HG02938 (cell line): ENCODE data around the gene RTP1.
"Not testable (repeated sequence)": the region's sequence is repeated elsewhere in the genome, so short reads cannot be mapped to it uniquely, and the experiment has no call there.

ENCODE experiments used
- ATAC-seq: cut with Tn5 transposase; IDR thresholded peaks from one replicate; pipeline ENCODE4 v1.9.1; 2021; ENCODE audit warnings: mild to moderate bottlenecking, moderate library complexity; ENCODE audit not compliant: unreplicated experiment

RTP1 gene

DNA sequence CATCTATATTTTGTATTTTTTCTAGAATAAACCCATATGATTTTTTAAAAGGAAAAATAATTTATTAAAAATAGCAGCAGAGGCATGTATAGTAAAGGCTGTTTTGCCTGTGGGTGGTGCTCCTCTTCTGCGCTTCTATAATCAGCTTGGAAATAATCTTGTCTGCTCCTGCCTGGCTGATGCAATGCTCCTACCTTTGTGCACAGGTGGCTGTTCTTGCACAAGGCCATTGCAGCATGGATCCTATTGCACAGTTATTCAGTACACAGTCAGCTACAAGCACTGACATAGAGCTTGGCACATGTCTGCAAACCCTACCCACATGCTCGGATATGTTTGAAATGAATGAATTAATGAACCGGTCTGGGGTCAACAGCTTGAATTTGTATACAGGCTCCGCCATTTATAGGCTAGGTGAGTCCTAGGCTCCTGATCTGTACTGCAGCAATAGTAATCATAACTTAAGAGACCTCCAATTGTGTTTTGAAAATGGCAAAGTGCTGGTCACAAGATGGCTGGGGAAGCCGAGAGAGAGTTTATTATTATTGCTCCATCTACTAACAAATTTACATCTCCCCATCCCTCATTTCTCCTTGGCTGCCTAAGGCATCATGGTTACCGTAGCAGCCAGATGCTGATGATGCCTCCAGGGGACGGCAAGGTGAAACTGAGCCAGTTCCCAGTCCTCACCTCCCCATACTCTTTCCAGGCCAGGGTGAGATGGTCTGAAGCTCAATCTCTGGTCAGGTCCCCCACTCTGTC is 532 bp upstream of the RTP1 start:
- ATAC-seq, result no peak

DNA sequence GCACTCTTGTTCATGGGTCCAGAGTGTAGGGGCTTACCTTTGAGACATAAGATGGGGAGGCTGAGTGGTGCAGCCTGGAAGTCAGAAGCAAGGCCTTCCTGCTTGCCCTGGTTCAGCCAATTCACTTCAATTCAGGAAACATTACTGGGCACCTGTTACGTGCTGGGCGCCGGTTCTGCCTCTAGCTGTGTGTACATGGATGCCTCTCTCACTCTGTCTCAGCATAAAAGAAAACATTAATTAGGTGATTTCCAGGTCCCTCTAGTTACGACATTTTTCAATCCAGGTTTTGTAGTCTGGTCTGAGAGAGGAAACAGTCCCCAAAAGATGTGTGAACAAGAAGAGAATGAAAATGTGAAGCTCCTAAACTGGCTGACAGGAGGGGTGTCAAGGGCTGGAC is 1.2 kb downstream of the RTP1 start:
- no peak for ATAC-seq

DNA sequence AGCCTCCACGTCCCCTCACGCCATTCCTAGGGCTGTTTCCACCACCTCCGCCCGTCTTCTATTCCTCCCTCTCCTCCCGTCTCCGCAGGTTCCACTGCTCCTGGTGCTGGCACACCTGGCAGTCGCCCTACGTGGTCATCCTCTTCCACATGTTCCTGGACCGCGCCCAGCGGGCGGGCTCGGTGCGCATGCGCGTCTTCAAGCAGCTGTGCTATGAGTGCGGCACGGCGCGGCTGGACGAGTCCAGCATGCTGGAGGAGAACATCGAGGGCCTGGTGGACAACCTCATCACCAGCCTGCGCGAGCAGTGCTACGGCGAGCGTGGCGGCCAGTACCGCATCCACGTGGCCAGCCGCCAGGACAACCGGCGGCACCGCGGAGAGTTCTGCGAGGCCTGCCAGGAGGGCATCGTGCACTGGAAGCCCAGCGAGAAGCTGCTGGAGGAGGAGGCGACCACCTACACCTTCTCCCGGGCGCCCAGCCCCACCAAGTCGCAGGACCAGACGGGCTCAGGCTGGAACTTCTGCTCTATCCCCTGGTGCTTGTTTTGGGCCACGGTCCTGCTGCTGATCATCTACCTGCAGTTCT is 2.3 kb downstream of the RTP1 start:
- not testable (repeated sequence) for ATAC-seq

DNA sequence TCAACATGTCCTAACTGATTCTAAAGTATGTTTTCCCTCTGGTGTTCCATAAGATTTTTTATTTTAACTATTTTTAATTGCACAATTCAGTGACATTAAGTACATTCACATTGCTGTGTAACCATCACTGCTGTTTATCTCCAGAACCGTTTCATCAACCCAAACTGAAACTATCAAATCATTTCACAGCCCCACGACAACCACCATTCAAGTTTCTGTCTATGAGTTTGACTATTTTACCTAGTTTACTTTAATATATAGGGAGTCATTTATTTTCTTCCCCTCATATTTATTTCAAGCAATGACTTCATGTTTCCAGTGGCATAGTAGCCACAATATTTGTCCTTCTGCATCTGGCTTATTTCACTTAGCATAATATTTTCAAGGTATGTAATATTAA is 8.4 kb downstream of the RTP1 start:
- no peak for ATAC-seq

DNA sequence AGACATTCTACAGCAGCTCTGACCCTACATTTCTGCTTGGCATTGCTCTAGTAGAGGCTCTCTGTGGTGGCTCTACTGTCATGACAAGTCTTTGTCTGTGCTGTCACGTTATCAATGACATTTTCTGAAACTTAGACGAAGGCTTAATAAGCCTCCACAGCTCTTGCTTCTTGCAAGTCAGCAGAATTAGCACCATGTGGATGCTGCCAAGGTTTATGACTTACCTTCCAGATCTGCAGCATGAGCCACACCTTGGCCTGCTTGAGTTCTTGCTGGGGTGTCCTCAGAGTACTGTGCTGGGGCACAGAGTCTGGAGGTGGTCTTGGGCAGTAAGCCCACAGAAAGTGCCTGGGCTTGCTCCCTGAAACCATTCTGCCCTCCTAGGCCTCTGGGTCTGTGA is 9.8 kb downstream of the RTP1 start:
- no peak for ATAC-seq

DNA sequence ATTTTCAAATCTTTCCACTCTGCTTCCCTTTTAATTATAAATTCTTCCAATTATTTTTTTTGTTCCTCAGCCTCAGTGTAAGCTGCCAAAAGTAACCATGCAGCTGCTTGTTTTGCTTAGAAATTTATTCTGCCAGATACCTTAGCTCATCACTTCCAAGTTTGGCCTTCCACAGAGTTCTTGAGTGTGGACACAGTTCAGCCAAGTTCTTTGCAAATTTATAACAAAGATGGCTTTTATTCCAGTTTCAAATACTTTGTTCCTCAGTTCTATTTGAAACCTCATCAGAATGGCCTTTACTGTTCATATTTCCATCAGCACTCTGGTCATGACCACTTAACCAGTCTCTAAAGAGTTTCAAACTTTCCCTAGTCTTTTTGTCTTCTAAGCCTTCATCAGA is 10.3 kb downstream of the RTP1 start:
- ATAC-seq, result no peak

DNA sequence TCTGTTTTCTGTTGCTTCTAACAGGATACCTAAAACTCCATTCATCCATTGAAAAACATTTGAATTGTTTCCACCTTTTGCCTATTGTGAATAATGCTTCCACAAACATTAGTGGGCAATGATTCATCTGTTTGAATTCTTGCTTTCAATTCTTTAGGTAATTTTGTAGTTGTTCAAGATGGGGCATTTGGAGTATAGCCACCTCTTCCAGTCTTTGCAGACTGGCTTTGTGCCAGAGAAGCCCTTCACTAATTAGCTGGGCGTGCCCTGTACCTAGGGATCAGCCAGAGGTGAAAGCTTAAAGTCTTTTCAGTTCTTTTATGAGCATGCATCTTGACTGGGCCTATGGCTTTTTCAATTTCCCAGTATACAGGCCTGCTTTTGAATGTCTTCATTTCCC is 10.9 kb downstream of the RTP1 start:
- ATAC-seq, result no peak

DNA sequence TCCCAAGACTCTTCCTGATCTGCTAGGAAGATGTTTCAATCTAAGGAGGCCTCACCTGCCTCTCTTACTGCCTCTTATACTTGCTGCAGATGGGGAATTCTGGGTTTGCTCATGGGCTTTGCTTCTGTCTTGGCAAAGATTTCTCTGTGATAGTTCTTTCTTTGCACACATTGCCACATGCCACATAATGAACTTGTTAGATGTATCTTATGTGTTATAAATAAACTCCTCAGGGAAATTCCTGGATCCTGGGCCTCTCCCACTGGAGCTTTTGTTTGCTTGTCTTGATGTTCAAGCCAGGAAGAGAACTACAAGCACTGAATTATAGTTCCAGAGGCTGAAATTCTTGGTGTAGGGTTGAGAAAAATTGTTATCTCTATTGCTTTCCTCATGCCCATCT is 12.2 kb downstream of the RTP1 start:
- ATAC-seq, result no peak

DNA sequence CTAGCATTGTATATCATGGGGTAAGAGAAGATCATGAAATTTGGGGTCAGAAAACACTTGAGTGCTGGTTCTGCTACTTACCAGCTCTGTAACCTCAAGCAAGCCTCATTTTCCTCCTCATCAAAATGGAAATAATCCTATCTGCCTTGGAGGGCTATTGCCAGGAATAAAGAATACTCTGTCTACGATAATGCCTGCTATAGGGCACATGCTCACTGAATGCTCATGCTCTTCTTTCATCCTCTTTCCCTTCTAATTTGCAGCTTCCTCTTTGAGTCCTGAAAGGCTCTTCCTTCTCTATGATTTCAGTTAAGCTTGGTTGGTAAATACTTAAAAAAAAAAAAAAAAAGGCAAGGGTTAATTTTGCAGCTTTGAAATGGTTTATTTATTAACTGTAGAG is 12.8 kb downstream of the RTP1 start:
- no peak for ATAC-seq

DNA sequence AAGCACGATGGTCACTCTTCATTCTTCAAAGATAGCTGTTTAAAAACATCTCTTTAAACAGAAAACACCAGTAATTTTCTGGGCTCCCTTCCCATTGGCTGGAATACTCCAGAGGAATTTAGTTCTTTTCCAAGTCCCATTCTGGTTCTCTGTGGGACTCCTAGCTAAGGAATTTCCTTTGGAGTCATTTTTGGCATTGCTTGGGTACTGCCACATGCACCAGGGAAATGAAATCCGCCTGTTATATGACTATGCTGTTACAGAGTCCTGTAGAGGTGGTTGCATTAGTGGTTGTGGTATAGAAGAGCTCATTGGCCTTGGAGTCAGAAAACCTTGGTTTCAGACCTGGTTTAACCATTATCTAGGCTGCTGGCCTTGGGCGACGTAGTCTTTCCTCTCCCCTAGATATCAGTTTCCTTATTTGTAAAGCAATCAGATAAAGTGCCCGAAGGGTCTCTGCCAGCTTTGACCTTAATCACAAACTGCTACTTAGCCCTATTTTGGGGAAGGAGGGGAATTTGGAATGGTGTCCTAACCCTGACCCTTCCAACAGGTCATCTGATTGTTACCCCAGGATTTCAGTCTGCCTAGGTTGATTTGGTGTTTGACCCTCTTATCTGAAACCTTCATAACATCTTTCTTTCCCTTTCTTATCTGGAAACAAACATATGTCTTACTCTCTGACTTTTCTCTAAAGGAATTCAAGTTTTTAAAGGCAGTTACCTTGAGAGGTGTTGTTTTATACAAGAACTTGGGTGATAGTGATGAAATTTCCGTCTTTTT is 13.4 kb downstream of the RTP1 start:
- peak; percentile 89 for ATAC-seq

DNA sequence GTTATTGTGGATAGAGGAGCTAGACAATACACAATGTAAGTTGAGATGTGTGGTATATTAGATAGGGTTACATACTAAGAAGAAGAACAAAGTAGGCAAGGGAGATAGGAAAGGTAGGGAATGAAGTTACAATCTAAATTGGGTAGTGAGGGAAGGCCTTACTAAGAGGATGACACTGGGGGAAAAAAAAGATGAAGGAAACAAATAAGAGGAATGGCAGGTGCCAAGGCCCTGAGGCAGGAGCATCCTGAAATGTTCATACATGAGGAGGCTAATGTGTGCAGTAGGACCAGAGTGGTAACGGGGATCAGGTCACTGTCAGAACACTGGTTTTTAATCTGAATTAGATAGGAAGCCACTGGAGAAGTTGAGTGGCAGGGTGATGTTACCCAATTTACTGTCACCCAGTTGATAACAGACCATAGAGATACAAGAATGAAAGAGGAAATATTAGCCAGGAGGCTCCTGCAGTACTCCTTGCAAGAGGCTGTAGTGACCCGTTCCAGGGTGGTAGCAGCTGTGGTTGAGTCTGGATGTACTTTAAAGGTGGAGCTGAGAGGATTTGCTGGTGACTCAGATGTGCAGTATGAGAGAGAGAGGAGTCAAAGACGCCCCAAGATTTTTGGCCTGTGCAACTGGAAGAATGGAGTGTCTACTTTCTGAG is 14.4 kb downstream of the RTP1 start:
- ATAC-seq, result no peak

DNA sequence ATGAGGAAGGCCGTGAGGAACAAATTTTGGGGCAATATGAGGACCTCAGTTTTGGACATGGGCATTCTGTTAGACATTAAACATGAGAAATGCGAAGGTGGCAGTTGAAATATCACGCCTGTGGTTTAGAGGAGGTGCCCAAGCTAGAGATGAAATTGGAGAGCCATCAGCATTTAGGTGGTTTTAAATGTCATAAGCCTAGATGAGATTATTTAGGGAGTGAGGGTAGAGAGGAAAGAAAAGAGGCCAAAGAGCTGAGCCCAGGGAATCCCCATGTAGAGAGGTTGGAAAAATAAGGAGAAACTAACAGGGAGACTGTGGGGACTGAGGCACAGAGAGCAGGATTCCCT is 14.9 kb downstream of the RTP1 start:
- no peak for ATAC-seq

DNA sequence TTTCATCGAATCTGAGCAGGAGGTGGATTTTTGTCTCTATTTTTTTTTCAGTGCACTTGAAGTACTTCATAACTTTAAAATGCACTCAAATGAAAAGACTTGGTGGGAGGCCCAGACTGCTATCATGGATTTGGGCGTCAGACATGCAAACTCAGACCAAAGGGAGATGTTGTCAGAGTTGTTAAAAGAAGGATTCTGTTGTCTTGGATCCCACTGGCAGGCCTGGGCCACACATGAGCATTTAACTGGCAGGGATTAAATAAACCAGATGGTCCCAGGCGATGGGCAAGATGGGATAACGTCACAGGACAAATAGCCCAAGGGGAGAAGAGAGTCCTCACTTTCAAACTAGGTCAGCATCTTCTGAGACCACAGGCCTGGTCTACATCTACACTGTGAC is 15.4 kb downstream of the RTP1 start:
- no peak for ATAC-seq

DNA sequence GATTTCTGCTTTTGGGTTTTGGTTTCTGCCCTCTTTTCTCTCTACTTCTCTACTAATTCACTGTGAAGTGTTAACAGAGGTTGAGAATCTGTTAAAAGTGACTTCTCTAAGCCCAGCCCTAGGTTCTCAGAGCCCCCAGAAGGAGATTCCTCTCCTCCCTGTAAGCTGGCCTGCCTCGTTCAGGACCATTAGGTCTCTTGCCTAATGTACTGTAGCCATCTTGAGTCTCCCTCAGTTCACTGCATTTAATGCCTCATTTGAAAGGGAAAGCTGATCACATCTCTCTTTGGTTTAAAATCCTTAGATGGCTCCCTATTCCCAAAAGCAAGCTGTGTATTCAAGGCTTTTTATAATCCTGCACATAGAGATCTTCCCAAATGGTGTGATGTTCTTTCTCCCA is 16.3 kb downstream of the RTP1 start:
- no peak for ATAC-seq

DNA sequence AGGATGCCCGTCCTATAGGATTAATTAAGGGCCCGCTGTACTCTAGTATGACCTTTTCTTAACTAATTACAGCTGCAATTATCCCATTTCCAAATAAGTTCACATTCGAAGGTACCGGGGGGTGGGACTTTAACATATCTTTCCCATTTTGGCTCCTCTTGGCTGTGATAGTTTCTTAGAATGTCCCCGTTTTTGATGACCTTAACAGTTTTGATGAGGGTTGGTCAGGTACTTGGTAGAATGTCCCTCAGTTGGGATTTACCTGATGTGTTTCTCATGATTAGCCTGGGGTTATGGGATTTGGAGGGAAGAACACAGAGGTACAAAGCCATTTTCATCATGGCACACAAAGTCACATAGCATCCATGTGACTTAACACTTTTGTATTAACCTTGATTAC is 18.2 kb downstream of the RTP1 start:
- ATAC-seq, result no peak

DNA sequence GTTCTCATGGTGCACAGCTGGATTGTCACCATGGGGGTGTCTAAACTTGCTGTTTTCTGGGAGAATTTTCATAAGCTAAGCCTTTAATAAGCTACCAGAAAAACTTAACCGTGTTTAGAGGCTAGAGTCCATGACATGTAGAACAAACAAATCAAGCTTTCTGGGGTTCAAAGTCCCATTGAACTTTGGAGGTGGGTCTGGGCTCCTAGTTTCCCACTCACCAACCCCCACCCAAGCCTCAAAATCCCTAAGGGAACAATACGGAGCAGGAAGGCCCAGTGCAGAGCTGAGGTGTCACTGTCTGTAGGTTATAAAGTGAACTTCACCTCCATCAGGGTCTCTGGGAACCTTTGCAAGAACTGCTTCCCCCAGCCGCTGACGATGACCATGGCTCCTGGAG is 25.5 kb downstream of the RTP1 start:
- ATAC-seq, result no peak

DNA sequence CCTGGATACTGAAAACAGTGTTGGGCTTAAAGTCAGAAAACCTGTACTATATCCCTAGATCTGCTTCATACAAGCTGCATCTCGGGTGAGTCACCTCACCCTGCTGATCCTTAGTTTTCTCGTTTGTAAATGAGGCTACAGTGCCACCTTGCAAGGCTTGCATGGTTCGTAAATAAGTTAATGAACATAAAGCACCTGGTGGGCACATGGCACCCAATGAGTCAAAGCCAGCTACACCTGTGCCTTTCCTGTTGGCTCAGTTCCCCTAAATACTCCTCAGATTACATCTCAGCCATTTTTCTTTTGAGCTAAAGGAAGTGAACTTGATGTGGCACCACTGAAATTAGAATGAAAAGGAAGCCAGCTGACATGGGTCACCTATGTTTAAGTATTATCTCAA is 26.5 kb downstream of the RTP1 start:
- no peak for ATAC-seq

DNA sequence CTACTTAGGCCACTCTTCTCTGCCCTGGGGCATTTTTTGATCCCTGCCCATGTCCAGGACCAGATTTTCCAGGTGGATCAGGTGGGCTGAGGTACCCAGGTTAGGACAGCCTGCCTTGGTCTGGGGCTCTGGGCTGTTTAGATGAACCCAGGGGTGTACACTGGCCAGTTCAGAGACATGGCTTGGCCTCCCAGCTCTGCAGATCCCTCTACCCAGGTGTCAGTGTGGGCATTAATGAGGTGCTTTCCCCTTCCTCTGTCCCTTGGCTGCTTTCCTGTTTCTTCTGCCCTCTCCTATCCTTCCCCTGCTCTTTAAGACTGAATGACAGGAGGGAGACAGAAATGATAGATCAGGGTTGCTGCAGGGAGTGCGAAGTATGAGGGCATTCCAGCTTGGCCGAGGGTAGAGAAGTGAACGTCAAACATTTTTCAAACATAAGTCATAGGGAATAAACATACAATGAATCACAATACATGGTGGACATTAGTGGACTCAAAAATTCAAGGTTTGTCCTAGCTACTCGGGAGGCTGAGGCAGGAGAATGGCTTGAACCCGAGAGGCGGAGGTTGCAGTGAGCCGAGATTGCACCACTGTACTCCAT is 30.5 kb downstream of the RTP1 start:
- no peak for ATAC-seq

DNA sequence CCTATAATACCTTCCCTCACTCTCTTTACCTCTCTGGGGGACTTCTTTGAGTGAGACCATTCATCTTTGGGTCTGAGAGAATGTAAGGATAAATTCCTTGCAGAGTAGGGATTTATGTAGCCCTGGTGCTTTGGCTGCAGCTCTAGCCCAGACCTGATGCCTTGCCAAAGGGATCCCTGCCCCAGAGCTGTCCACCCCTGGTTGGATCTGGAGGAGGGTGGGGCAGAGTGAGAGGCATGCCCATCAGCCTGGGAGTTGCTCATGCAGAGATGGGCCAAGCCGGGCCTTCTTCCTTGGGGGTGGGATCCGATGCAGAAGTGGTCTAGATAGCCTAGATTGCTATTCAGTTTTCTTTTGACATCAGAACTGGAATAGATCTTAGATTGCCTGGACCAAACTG is 31.5 kb downstream of the RTP1 start:
- no peak for ATAC-seq

DNA sequence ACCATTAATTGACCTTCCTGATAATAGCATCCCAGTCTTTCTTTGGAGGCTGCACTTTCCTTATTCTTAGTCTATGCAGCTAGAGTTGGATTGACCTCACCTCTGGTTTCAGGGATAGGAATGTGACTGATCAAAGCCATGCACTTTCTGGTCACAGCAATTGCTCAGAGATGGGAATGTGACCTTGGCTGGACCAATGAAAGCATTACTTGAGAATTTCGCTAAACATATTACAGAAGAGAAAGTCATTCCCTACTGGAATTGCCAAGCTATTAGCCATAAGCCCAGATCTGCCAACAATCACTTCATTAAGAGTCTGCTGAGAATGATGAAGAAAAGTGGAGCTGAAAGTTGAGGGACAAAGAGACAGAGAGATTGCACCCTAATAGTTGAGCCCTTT is 32.7 kb downstream of the RTP1 start:
- ATAC-seq, result no peak

DNA sequence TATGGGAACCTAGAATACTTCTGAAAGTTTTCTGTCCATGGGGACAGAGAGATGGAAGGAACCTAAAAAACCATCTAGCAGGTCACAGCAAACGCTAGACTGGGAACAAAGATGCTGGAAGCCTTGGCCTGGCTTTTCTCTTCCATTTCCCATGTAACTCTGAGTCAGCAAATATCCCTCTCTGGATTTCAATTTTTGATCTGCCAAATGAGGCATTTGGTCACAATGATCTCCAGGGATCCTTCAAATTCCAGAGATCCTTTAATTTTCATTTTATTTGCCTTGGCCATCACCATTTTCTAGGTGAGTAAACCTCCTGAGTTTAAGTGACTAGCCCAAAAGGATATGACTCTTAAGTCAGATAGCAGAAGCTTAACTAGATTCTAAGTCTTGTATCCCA is 39.7 kb downstream of the RTP1 start:
- ATAC-seq, result no peak
